GM18508 (cell line): ENCODE measurements around the gene CCBE1.
"Not testable (repeated sequence)": the region's sequence is repeated elsewhere in the genome, so short reads cannot be mapped to it uniquely, and the experiment has no call there.

Experiments
- ATAC-seq: cut with Tn5 transposase; IDR thresholded peaks from one replicate; pipeline ENCODE4 v1.9.1; 2021; ENCODE audit warnings: moderate number of reproducible peaks; ENCODE audit not compliant: insufficient read depth, unreplicated experiment

The CCBE1 gene

DNA sequence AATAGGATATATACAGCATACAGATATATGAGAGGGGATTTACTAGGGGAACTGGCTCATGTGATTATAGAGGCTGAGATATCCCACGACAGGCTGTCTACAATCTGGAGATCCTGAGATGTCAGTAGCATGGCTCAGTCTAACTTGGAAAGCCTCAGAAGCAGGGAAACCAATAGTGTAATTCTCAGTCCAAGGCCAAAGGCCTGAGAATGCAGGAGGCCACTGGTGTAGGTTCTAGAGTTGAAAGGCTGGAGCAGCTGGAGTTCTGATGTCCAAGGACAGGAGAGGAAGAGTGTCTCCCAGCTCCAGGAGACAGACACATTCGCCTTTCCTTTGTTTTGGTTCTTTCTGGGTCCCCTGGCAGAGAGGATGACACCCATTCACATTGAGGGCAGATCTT lies 20.1 kb upstream of the CCBE1 start:
- no peak for ATAC-seq

GRCh38 chr18:59715966-59716369 lies 18.7 kb upstream of the CCBE1 start:
- ATAC-seq: no peak

DNA sequence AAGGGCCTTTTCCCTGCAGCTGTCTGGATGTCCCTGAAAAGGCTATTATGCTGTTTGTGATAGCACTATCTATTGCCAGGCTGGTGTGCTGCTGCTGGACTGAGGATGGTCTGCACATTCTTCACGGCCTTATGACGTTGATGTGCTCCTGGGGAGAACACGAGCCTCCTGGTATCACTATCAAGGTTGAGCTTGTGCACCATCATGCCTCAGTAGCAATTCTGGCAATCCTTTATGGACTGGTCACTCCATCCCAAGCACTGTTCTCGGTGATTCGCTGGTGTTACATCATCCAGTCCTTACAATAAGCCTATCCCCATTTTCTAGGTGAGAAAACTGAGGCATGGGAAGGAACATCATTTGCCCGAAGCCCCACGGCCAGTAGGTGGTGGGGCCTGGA lies 18.2 kb upstream of the CCBE1 start:
- ATAC-seq: no peak

GRCh38 chr18:59714096-59714495 lies 16.9 kb upstream of the CCBE1 start:
- ATAC-seq: not testable (repeated sequence)

GRCh38 chr18:59712311-59712710 lies 15.1 kb upstream of the CCBE1 start:
- ATAC-seq: no peak

GRCh38 chr18:59708988-59709387 lies 11.8 kb upstream of the CCBE1 start:
- no peak for ATAC-seq

DNA sequence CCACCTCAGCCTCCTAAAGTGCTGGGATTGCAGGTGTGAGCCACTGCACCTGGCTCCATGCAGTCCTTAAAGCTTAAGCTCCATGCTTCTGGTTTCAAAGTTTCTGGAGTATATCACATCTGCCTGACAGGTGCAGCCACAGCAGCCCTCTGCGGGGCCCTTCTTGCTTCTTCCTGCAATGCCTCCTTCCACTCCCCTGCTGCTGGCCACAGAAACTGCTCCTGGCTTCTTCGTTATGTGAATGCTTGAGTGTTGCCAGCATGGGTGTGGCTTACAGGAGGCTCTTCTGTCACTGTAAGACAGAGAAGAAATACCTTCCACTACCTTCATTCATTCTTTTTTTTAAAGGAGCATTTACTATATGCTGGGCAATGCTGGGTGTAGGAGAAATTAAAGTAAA lies 10.1 kb upstream of the CCBE1 start:
- ATAC-seq: no peak

DNA sequence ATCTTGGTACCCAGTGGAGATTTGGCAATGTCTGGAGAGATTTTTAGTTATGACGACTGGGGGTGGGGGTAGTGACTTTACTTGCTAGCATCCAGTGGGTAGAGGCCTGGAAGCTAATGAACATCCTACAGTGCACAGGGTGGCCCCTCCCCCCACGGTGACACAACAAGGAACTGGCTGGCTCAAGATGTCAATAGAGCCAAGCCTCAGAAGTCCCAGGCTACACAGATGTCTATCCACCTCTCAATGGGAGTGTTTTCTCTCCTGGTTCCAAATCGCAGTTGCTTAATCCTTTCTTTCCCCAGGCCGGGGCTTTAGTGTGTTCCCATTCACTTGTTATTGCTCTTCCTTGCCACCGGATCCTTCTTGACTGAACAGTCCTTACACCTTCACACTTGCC lies 9.3 kb upstream of the CCBE1 start:
- ATAC-seq: no peak

GRCh38 chr18:59705145-59705544 lies 7.9 kb upstream of the CCBE1 start:
- ATAC-seq: no peak

- ATAC-seq: no peak
Observed at GRCh38 chr18:59704146-59704545, 6.9 kb upstream of the CCBE1 start.

GRCh38 chr18:59701272-59701671 lies 4.0 kb upstream of the CCBE1 start:
- ATAC-seq: no peak

DNA sequence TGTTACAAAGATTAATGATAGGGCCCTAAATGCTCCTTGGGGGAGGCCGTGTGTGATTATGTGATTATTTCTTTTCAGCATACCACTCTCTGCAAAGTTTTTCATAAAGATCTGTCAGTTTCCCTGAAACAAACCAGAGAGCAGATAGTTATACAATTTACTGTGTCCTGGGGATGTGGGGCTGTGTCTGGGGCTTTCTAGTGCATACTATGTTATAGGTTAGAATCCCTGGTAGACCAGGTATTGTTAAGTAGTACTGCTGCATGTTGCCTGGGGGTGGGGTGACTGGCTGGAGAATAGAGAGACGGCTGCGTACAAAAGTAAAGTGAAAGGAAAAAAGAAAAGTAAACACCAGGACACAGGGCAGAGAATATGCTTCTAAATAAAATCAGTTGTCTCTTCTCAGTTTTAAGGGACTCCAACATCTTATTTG lies 3.3 kb upstream of the CCBE1 start:
- no peak for ATAC-seq

DNA sequence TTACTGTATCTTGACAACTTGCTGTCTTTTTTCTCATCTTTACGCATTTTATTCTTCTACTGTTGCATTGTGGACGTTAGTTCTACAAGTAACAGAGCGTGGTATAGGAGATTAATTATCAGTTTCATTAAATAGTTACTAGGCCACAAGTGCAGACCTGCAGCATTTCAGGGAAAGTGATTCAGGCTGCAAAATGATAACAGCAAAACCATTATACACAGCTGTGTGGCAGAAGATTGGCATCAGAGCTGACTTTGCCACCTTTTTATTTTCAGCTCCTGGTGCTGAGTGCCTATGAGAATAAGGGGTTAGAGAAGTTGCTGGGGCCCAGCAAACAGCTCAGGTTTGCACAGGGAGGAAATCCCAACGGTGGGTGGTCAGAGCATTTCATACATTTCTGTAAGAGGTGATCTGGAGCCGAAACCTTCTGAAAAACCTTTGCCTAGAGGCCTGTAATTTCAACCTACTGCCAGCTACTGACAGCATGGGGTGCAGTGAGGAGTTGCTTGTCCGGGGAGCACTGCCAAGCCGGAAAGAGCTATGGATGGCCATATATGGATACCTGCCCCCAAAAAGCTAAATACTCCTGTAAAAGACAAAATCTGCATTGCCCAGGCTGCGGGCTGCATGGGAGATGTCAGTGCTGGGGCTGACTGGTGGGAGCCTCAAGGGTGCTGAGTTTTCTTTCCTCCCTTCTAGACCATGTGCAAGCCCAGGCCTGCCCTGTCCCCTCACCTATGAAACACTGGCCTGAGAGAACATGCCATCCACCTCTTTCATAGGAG lies 2.7 kb upstream of the CCBE1 start:
- no peak for ATAC-seq

- ATAC-seq: no peak
Observed at GRCh38 chr18:59699061-59699460, 1.8 kb upstream of the CCBE1 start.

DNA sequence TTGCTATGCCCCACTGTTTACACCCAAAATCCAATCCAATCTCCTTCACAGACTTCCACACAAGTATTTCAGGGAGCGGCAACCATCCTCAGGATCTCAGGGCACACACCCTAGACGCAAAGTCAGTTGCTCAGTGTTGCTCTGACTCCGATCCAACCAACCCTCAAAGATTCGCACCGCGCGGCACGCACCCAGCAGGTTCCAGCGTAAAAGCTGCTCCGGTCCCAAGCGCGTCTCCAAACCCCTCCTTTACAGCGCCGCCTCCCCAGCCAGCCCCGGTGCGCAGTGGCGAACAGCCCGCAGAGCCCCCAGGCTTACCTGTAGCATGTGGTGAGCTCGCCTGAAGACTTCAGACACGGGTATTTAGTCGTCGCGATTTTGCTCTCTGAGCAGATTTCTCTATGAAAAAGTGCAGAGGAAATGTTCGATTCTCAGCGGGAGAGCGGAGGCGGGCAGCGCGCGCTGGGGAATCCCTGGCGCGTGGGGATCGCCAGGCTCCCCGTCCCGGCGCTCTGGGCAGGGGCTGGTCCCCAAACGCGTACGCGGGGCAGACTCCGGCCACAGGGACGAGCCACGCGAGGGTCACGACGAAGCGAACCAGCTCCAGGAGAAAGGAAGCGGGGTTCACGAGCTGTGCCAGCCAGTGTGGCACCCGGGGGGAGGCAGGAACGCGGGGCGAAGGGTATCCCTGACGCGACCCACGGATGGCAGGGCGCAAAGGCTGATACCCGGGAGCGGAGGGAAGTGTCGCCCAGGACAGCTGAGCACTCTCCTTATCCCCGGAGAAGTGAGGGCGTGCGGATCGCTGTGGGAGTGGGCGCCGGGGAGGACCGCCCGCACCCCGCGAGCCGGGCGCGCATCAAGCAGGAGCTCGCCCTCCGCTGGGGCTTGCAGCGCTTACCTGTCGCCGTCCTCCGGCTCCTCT lies 650 bp downstream of the CCBE1 start:
- no peak for ATAC-seq

- ATAC-seq: no peak
Observed at GRCh38 chr18:59695551-59695950, 1.7 kb downstream of the CCBE1 start.

DNA sequence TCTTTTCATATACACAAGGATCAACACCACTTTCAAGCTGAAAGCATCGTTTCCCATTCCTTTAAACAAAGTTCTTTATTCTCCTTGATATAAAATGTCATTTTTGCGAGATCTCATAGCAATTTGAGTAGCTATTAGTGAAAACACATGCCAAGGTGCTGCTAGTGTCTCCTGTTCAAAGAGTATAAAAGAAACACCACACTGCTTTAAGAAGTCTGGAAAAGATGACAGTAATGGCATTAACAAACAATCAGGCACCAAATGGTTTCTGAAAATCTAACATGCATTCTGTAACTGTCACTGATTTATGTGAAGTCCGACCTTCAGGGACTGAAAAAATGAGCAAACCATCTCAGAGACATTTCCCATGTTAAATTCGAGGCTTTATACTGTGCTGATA lies 2.4 kb downstream of the CCBE1 start:
- ATAC-seq: no peak

- no peak for ATAC-seq
Observed at GRCh38 chr18:59691996-59692395, 5.2 kb downstream of the CCBE1 start.

DNA sequence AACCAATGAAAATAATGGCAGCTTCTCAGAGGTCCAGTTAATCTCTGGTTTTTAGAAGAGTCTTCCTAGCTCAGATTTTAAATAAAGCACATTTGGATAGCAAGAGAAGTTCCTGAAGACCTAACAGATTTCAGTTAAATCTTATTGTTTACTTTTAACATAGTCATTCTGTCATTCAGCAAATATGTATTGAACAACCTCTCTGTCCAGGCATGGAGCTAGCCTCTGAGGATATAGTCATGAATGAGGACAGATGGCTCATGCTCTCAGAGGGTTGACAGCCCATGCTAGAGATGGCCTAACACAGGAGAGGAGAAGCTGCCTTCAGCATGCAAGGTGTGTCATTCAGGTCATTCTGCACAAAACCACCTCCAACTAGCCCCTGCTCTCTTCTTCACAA lies 6.2 kb downstream of the CCBE1 start:
- no peak for ATAC-seq

- ATAC-seq: no peak
Observed at GRCh38 chr18:59690186-59690982, 6.8 kb downstream of the CCBE1 start.

GRCh38 chr18:59689756-59690155 lies 7.5 kb downstream of the CCBE1 start:
- ATAC-seq: no peak
